K562 (cell line): ENCODE measurements around the gene VWC2. TPM values are rescaled to one million over a fixed set of nuclear protein-coding genes. Genes with fewer than 3 reads are reported as not detected.
A peak's percentile ranks its signal among the peaks of the same experiment; 100 is the strongest.

Source experiments
- ATAC-seq: fragments of 200-7000 bp; cut with Tn5 transposase; 3 replicates; pipeline ENCODE4 v1.9.1; 2020; ENCODE audit warnings: moderate library complexity
- Bru-seq: library from RNA; stranded (reverse); fragments of 400-500 nt; gene quantifications from one replicate; lab custom pipeline; 2021; lab: Mats Ljungman, UMichigan
- BruChase-seq, 2 experiments: library from RNA; stranded (reverse); fragments of 400-500 nt; gene quantifications; one replicate each; lab custom pipeline; 2021; lab: Mats Ljungman, UMichigan
- BruUV-seq: library from RNA; stranded (reverse); fragments of 400-500 nt; replicated peaks from 2 replicates; lab custom pipeline; 2021; lab: Mats Ljungman, UMichigan
- CTCF ChIA-PET: fragments of 300-600 bp; formaldehyde crosslinking; extraction: SDS; loops from one replicate; lab custom pipeline; 2021; ENCODE audit warnings: low intra/inter-chr PET ratio; lab: Yijun Ruan, JAX
- POLR2A ChIA-PET: fragments of 300-600, 350-650 bp; sonication (Branson Sonifier 250); formaldehyde crosslinking; extraction: SDS; loops from one replicate; lab custom pipeline; 2021; ENCODE audit warnings: antibody characterized with exemption, inconsistent platforms; lab: Yijun Ruan, JAX
- DNase-seq, 4 experiments: peaks; one replicate each; pipeline versions ENCODE4 v3.0.0 to v3.0.0-alpha.2; 2011 to 2018; ENCODE audit warnings: low spot score in 3 of 4, mixed read lengths in 3 of 4; ENCODE audit errors: extremely low read depth in 1 of 4
- FAIRE-seq: peaks from 2 replicates; lab custom pipeline; 2011; peaks lifted over from hg19 to GRCh38; lab: Jason Lieb, UNC
- H2AFZ ChIP-seq: 2 replicates; pipeline ENCODE4 v1.6.0; 2011; ENCODE audit warnings: low read depth, low read length, control low read depth, inconsistent platforms
- H3K27ac ChIP-seq: fragments of 200-600 bp; 3 replicates; pipeline ENCODE4 v1.8.0; 2011; ENCODE audit warnings: low read depth, mild to moderate bottlenecking, control low read depth, inconsistent platforms, low read length, moderate library complexity, mixed read lengths; ENCODE audit errors: extremely low read depth
- H3K27me3 ChIP-seq, 2 experiments: fragments of 300-600 bp in 1 of 2; 2 replicates in 1 of 2; 3 replicates in 1 of 2; pipeline versions ENCODE4 v1.6.0 to v1.8.0; 2011; ENCODE audit warnings: inconsistent platforms in 2 of 2, low read length in 2 of 2, mild to moderate bottlenecking in 1 of 2, mixed read lengths in 1 of 2, moderate library complexity in 1 of 2; ENCODE audit not compliant: control insufficient read depth in 2 of 2, insufficient read depth in 2 of 2
- H3K36me3 ChIP-seq: fragments of 300-600 bp; 3 replicates; pipeline ENCODE4 v1.8.0; 2011; ENCODE audit warnings: mild to moderate bottlenecking, low read length, inconsistent platforms; ENCODE audit not compliant: control insufficient read depth, insufficient read depth
- H3K4me1 ChIP-seq, 2 experiments: fragments of 200-600 bp in 1 of 2; replicated peaks in 1 of 2; 2 replicates in 1 of 2; 3 replicates in 1 of 2; pipeline versions ENCODE4 v1.5.1 to v1.8.0; 2011; ENCODE audit warnings: inconsistent platforms in 2 of 2, low read length in 2 of 2, mild to moderate bottlenecking in 1 of 2, mixed read lengths in 1 of 2, moderate library complexity in 1 of 2; ENCODE audit not compliant: control insufficient read depth in 2 of 2, insufficient read depth in 2 of 2
- H3K4me2 ChIP-seq: 2 replicates; pipeline ENCODE4 v1.6.1; 2011; ENCODE audit warnings: low read length, control low read depth, inconsistent platforms, mixed read lengths; ENCODE audit not compliant: insufficient read depth
- H3K4me3 ChIP-seq: fragments of 200-600 bp; sonication (generic), shearing (Covaris generic); 2 replicates; pipeline ENCODE4 v1.5.1; 2016; ENCODE audit warnings: control low read depth, inconsistent platforms
- H3K79me2 ChIP-seq: fragments of 200-600 bp; 3 replicates; pipeline ENCODE4 v1.8.0; 2011; ENCODE audit warnings: low read length, inconsistent platforms; ENCODE audit not compliant: control insufficient read depth, insufficient read depth
- H3K9ac ChIP-seq, 2 experiments: 2 replicates each; pipeline versions ENCODE4 v1.6.0 to v1.6.1; 2011; ENCODE audit warnings: low read depth in 2 of 2, low read length in 2 of 2, control low read depth in 1 of 2, inconsistent platforms in 1 of 2, mild to moderate bottlenecking in 1 of 2, mixed read lengths in 1 of 2; ENCODE audit not compliant: insufficient read depth in 1 of 2
- H3K9me1 ChIP-seq: one replicate; pipeline ENCODE4 v1.6.0; 2011; ENCODE audit warnings: inconsistent platforms, mild to moderate bottlenecking, low read length, moderate library complexity; ENCODE audit not compliant: control insufficient read depth, insufficient read depth
- H3K9me3 ChIP-seq: replicated peaks from 2 replicates; pipeline ENCODE4 v1.5.1; 2011; ENCODE audit warnings: low read depth, low read length, inconsistent platforms; ENCODE audit not compliant: control insufficient read depth, insufficient read depth
- H4K20me1 ChIP-seq: replicated peaks from 2 replicates; pipeline ENCODE4 v1.6.1; 2011; ENCODE audit warnings: low read length, inconsistent platforms, mixed read lengths; ENCODE audit not compliant: control insufficient read depth, insufficient read depth
- CC2D1A ChIP-seq: fragments of 450-650 bp; IDR thresholded peaks from 2 replicates; pipeline ENCODE4 v1.6.1; 2017; ENCODE audit warnings: mild to moderate bottlenecking
- HDGF ChIP-seq: fragments of 450-650 bp; IDR thresholded peaks from 2 replicates; pipeline ENCODE4 v1.6.1; 2016
- KDM4B ChIP-seq, 2 experiments: fragments of 450-650 bp in 1 of 2; sonication (generic) in 1 of 2; IDR thresholded peaks; 2 replicates each; pipeline ENCODE4 v1.6.1; 2016 to 2017; ENCODE audit warnings: borderline replicate concordance in 2 of 2, antibody characterized with exemption in 1 of 2, low read depth in 1 of 2, mild to moderate bottlenecking in 1 of 2
- MCM2 ChIP-seq: fragments of 450-650 bp; IDR thresholded peaks from 2 replicates; pipeline ENCODE4 v1.6.1; 2017; ENCODE audit warnings: low read depth, mild to moderate bottlenecking
- PHB ChIP-seq: fragments of 250-450 bp; sonication (Bioruptor Pico); IDR thresholded peaks from 2 replicates; pipeline ENCODE4 v1.5.0; 2021
- WGBS: fragments of 100-300 bp; shearing (Covaris generic); methylation state at CpG from one replicate; pipeline ENCODE4 v1.1.6; 2016; ENCODE audit warnings: low coverage, mixed read lengths; ENCODE audit not compliant: insufficient coverage; ENCODE audit errors: missing lambda C conversion rate; 5-methylcytosine and 5-hydroxymethylcytosine counted together
- in situ Hi-C: fragments of 300-500 bp; cut with MboI; formaldehyde crosslinking; loops from 4 replicates; pipeline ENCODE4 v1.15.0; 2018; ENCODE audit warnings: inconsistent platforms, mixed read lengths
- intact Hi-C: fragments of 100-400 bp; cut with micrococcal nuclease; formaldehyde crosslinking; loops from 2 replicates; pipeline ENCODE4 v1.14.2; 2022
- long read RNA-seq, 3 experiments: library from polyadenylated mRNA in 2 of 3; library from RNA in 1 of 3; unstranded in 2 of 3; stranded (forward) in 1 of 3; transcript quantifications; one replicate each; pipeline ENCODE4 v2.0.0, GENCODE V29; 2019 to 2022
- polyA minus RNA-seq, 3 experiments: library from RNA; depleted of rRNA, polyadenylated mRNA; stranded (reverse); fragments of >200 nt; gene quantifications; 2 replicates each; pipeline ENCODE4 v1.2.3, GENCODE V29; 2011
- polyA plus RNA-seq, 8 experiments: library from polyadenylated mRNA; depleted of rRNA in 4 of 8; stranded (reverse) in 5 of 8; unstranded in 3 of 8; fragments of >200 nt; fragmentation: Nextera tagmentation in 2 of 8; fragmentation: Illumina TruSeq in 1 of 8; extraction: Ambion mirVana in 2 of 8; extraction: Trizol in 1 of 8; gene quantifications; 2 replicates each; pipeline versions ENCODE4 v1.2.1 to v1.2.3, GENCODE V29; 2011 to 2014; ENCODE audit warnings: inconsistent platforms in 1 of 8, missing spikeins in 1 of 8
- total RNA-seq, 7 experiments: library from RNA; depleted of rRNA in 6 of 7; stranded (reverse); fragments of >200 nt in 6 of 7; fragmentation: Illumina TruSeq in 2 of 7; extraction: Trizol in 2 of 7; gene quantifications; 2 replicates each; pipeline versions ENCODE4 v1.2.1 to v1.2.3, GENCODE V29; 2011 to 2021; ENCODE audit warnings: low replicate concordance in 1 of 7

Gene VWC2
- not detected in 2 replicates for total RNA-seq (2011; cell fraction: chromatin; rRNA removed; ENCODE audit: low replicate concordance)
- not detected in 2 replicates for total RNA-seq (2011; cell fraction: nucleolus; rRNA removed)
- not detected in 2 replicates for total RNA-seq (2011; cell fraction: nucleoplasm; rRNA removed)
- total RNA-seq (2014; rRNA removed): not detected in 2 replicates
- not detected in 2 replicates for total RNA-seq (2014; rRNA removed; fragmentation: Illumina TruSeq; extraction: Trizol)
- total RNA-seq (2015; rRNA removed; fragmentation: Illumina TruSeq; extraction: Trizol): not detected in 2 replicates
- not detected in 2 replicates for total RNA-seq (2021)
- not detected in 2 replicates for polyA plus RNA-seq (2011; rRNA removed)
- polyA plus RNA-seq (2011; cell fraction: cytosol; rRNA removed): not detected in 2 replicates
- not detected in 2 replicates for polyA plus RNA-seq (2011; cell fraction: nucleus; rRNA removed)
- polyA plus RNA-seq (2012): not detected in 2 replicates
- not detected in 2 replicates for polyA plus RNA-seq (2014; fragmentation: Illumina TruSeq; extraction: Trizol)
- polyA plus RNA-seq (2014; fragmentation: Nextera tagmentation; extraction: Ambion mirVana): not detected
- not detected in 2 replicates for polyA plus RNA-seq (2014; rRNA removed)
- not detected in 2 replicates for polyA minus RNA-seq (2011; rRNA and poly(A)+ RNA removed)
- not detected in 2 replicates for polyA minus RNA-seq (2011; cell fraction: cytosol; rRNA and poly(A)+ RNA removed)
- polyA minus RNA-seq (2011; cell fraction: nucleus; rRNA and poly(A)+ RNA removed): not detected in 2 replicates
- Bru-seq, nascent RNA: not detected
- BruChase-seq, experiment 1, labeled RNA remaining after a 2-hour chase: not detected
- percentile 1 among the genes with signal in this experiment for BruChase-seq, experiment 2, labeled RNA remaining after a 6-hour chase
- long read RNA-seq, experiment 1: 0 reads
- long read RNA-seq, experiment 2: 0 reads
- long read RNA-seq, experiment 3: 0 reads

GRCh38 chr7:49773218-49773935 lies at the start of gene VWC2:
VWC2 (plus strand) TSS chr7:49773638; CDS start chr7:49775436, 1,798 bp downstream.
- BruUV-seq: no TSS peak
- no peak for ATAC-seq
- DNase-seq: no peak
- Histone ChIP-seq H4K20me1 (no peaks in the 10 kb centered on the region), H3K79me2 (no peaks in the 10 kb centered on the region), H3K27ac (no peak within 1 kb of the TSS), H3K4me2 (no peak within 1 kb of the TSS), H3K9ac (no peak within 1 kb of the TSS), H3K36me3 (no peaks in the 10 kb centered on the region), H3K9me3 (no peaks in the 10 kb centered on the region), H3K4me1 (no peaks in the 10 kb centered on the region), H3K4me3 (no peak within 1 kb of the TSS), H3K9me1 (no peaks in the 10 kb centered on the region), H2AFZ (no peak within 1 kb of the TSS), H3K27me3 (no peaks in the 10 kb centered on the region; a peak in 1 of 5 replicates)
- intact Hi-C loops (no loop called here), in situ Hi-C loops (no loop called here)
- CTCF ChIA-PET: no interaction called here
- no peak for FAIRE-seq
- TF ChIP-seq PHB (CRISPR knock-in tag) (no peak), MCM2 (no peak), KDM4B (IDR thresholded peaks at IDR 0.05; ENCODE audit: borderline replicate concordance in 2 of 2, low read depth in 1 of 2) (no peak), HDGF (no peak), CC2D1A (no peak)
- POLR2A ChIA-PET: no interaction called here
- whole genome bisulfite sequencing: 22% methylated on average over 23 of the region's 75 CpGs
